Renal pelvis (tissue), 4 donors: ENCODE data around the gene PPIF. TPM values are rescaled to one million over a fixed set of nuclear protein-coding genes. Genes with fewer than 3 reads are reported as not detected.

Experiments
- DNase-seq: peaks from one replicate; pipeline ENCODE4 v3.0.0-alpha.2; 2013
- polyA plus RNA-seq, 3 donors: library from polyadenylated mRNA; unstranded; fragments of 120-200 nt; gene quantifications; one replicate each; pipeline ENCODE4 v1.2.1, GENCODE V29; 2013; ENCODE audit not compliant: insufficient read length in 3 of 3

PPIF gene
- polyA plus RNA-seq, 3 donors = 64.7 to 77.5 (median 73.4) TPM

DNA sequence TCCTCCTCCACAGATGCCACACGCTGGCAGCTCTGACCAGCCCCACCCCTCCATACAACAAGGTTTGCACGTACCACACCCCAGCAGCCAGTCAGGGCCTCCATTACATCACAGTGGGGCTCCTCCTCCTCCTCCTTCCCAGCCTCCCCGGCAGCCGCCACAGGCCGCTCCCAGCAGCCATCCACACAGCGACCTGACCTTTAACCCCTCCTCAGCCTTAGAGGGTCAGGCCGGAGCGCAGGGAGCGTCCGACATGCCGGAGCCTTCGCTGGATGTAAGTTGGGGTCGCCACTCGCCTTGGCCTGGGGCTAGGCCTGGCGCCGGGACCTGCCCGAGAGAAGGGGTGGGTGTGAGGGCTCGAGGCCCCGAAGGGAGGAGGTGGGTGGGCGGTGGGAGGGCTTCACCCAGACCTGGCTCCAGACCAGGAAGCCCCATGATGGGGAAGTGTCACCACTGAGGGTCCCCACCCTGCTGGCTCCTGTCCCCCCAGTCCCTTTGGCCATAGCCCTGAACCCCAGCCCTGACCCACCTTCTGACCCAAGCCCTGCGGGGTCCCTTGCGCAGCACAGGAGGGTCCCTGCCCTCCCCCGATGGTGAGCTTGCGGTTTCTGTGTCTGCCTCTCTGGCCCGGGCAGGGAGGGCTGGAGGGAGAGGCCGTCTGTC, 36.2 kb upstream of the PPIF start:
- no peak for DNase-seq

DNA sequence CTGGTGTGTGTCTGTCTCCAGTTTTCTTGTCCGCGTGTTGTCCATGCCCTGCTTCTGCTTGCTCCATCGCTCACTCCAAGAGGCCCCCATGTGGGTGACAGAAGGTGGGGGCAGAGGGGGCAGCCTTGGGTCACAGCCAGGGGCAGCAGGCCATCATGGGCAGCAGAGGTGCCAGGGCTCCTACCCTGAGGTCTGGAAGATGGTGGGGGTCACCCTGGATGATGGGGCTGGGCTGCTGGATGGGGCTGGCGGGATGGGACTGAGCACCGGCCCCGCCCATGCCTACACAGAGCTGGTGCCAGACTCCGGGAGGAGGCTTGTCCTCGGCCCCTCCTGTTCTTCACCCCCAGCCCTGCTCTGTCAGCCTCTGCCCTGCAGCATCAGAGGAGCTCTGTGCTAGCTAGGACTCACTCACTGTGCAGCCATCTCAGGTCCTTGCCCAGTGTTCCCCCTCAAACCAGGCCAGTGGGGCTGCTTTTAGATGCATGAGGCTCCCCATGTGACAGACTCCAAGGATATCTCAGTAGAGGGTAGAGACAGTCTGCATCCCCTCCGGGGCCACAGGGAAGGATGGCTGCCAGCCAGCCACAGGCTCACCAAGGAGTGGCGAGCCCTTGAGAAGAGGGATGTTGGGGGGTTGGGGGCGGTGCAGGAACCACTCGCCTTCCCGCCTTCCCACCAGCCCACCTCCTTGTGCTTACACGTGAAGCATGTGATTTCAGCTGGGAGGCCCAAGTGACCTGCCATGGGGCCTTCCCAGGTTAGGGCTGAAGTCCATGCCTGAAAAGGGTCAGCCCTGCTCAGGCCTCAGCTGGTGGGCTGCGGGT, 35.5 kb upstream of the PPIF start:
- DNase-seq = no peak

DNA sequence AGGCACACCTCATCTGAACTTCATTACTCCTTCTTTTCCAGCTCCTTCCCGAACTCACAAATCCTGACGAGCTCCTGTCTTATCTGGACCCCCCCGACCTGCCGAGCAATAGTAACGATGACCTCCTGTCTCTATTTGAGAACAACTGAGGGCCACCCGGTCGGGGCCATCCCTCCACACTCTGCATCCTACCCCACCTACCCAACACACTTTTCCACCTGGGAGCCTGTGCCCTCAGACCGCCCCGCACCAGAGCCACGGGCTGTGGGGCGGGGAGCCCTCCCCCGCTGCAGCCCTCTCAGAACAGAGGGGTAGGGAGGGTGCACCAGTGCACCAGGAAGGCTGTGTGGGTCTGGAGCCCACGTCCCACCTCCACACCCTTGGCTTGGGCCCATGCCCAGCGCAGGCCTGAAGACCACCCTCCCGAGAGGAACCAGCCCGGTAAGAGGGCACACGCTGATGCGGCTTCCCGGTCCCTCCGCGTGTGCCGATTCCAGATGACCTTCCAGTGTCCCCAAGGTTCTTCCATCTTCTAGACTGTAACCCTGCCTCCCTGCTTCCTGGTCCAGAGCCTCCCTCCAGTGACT, 34.6 kb upstream of the PPIF start:
- no peak for DNase-seq

DNA sequence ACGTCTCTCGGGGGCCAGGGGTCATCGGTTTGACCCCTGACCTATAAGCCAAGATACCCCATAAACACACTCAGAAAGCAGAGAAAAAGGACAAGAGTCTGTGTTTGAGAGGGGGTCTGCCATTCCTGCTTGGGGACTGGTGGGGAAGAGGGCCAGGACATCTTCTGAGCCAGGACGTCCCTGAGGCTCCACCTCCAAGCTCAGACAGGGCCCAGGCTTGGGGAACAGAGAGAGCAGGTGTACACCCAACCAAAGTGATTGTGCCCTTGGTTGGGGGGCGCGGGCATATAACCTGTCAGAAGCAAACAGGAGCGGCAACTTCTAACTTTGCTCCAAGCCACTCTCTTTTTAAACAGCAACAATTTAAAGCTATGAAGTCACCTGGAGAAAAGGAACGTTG, 33.9 kb upstream of the PPIF start:
- no peak for DNase-seq

DNA sequence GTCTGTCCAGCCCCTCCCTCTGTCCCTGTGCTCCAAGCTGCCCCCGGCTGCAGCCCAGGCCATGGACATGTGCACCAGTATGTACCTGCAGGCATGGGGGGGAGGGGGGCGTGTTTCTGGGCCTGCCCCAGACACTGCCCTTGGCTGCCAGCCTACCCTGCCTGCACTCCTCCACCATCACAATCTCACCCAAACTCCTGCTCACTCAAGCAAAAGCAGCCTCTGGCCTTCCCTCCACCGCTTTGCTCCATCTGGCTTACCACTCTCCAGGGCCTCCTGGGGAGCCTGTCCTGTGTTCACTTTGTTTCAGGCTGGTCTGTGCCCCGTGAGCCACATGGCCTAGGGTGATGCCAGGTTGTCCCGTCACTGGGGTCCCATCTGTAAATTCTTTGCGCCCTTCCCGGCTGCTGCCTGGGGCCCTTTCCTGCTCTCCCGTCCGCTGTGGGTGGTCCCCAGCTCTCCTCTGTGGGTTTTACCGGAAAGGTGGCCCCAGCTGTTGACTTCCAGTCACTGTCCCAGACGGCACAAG, 33.3 kb upstream of the PPIF start:
- DNase-seq = no peak

DNA sequence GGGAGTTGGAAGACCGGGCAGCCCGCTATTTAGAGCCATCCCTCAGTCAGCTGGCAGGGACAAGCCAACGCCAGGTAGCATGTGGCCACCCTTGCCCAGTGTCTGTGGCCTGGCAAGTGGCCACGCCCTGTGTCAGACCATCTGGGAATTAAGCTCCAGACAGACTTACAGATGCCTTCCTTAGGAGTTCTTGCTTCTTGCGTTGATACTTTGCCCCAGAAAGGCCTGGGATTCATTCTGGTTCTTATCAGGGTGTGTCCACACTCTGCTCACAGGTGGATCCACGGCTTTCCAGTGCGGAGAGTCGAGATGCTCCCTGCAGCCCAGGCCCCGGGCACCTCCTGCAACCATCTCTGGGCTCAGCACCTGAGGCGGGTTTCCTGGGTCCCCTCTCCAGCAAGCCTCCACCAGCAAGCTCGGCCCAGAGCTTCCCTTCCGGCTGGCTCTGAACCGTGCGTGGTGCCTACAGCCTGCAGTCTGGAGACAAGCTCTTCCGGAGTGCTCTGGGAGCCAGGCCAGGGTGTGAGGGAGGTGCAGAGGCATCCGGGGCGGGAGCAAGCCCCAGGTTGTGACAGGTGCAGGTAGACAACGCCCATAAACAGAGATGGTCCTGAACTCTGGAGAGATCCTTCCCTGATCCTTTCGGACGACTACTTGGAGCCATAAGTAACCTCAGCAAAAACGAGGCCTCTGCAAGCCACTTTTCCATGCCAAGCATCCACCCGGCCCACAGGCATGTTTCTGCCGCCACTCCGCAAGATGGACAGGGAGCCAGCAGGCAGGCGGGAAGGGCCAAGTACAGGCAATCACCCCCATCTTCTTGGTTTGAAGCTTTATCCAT, 32.3 kb upstream of the PPIF start:
- DNase-seq = no peak

DNA sequence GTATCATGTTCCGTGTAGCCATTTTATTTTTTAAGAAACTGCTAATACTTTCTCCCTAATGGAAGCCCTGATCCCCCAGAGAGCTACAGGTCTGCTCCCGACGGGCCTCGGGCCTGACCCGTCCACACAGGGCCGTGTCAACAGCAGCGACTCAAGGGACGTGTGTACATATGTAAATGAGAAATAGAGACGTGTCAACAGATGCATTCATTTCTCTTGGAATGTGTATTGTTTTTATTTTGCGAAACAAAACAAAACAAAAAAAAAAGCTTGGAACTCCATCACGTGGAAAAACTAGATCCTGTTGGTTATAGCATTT, 31.7 kb upstream of the PPIF start:
- DNase-seq = no peak

DNA sequence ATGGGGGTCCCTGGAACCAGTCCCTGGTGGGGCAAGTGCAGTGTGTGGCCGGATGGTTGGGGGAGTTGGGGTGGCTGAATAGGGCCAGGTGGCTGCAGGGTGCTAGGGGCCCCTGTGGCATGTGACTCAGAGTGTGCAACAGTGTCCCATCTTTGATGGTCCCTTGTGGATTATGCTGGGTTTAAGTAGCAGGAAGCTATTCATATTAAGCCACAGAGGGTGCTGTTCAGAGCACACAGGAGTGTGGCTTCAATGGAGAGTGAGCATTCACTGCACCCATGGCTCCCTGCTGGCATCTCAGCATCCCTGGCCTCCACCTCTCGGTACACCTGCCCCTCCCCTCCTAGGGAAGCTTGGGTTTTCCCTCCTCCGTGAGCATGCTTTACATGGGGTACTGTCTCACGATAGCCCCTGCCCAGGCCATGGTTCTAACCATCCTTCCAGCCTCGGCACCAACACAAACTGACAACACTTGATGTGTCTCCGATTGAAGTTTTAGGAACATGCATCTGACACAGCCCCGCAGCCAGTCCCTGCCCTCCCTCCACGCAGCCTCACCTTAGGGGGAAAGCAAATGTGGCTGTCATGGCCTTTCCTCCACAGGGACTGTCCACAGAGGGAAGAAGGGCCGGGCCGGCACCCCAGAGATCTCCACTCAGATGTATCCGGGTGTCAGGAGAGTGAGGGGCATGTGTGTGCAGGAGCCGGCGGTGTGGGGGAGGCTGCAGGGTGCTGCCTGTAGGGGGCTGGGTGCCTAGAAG, 30.4 kb upstream of the PPIF start:
- DNase-seq = no peak

DNA sequence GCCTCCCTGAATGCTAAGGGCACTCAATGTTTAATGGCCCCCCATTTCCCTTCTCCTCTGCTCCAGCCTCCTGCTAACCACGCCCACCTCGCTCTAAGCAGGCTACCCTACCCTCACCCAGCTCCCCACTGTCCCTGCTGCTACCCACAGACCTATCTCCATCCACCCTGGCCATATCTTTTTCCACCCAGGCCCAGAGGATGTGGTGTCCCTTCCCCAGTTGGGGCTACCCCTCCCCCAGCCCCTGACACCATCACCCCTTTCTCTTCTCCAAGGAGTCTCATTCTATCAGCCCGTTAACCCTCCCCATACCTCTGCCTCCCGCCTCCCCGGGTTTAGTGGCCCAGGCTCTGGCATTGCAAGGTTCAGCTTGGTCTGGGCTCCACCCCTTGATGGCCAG, 28.9 kb upstream of the PPIF start:
- no peak for DNase-seq

DNA sequence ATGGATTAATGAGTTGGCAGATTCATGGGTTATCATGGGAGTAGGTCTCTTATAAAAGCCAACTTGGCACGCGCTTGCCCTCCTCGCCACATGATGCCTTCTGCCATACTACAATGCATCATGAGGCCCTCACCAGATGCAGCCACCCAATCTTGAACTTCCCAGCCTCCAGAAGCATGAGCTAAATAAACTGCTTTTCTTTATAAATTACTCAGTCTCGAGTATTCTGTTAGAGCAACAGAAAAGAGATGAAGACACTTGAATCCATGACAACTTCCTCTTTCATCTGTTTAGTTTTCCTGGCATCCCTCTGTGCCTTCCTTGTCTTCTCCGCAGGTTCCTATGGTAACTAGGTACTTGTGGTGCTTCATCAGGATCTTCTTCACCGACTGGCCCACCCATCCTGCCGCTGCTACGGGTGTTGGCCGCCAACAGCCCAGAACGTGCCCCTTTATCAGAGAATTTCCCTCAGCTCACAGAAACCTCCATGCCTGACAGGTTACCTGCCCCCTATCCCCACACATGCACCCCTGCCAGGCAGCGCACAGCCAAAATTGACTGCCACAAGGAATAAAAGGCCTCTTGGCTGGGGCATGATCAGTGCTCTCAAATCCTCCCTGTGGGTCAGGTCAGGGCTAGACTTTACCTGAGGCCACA, 28.0 kb upstream of the PPIF start:
- no peak for DNase-seq

DNA sequence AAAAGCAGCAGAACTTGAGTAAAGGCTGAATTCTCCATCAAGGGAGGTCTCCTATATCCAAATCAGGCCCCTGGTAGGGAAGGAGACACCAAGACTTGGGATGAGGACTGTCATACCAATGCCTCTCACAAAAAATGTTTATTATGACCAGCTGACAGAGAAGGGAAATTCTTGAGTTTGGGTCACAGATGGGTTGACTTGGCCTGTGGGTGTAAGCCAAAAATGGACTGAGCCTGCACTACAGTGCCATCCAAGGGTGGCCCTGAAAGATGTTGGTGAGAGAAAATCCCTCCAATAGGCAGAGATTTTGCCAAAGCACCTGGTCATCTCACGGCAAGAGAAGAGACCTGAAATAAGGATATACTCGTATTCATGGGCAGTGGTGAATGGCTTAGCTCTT, 27.0 kb upstream of the PPIF start:
- no peak for DNase-seq

DNA sequence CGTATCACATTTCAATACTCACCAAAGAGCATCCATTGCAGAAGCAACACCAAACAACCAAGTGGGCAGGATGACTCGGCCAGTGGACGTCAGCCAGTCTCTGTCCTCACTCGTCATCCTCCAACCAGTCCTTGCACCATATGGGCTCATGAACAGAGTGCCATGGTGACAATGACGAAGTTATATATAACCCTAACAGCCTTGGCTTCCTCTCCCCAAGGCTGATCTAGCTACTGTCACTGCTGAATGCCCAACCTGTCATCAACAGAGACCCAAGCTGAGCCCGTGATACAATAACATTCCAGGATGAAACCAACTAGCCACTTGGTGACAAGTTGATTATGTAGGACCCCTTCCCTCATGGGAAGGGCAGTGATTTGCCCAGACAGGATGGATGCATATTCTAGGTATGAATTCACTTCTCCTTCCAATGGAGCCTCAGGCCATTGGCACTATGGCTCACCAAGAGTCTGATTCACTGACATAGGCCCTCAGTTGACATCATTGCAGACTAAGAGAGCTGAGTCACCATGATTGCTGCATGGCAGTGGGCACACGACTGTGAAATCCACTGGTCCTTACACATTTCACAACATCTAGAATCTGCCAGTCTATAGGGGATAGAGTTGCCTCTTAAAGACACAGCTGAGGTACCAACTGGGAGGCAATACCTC, 26.3 kb upstream of the PPIF start:
- DNase-seq = no peak

DNA sequence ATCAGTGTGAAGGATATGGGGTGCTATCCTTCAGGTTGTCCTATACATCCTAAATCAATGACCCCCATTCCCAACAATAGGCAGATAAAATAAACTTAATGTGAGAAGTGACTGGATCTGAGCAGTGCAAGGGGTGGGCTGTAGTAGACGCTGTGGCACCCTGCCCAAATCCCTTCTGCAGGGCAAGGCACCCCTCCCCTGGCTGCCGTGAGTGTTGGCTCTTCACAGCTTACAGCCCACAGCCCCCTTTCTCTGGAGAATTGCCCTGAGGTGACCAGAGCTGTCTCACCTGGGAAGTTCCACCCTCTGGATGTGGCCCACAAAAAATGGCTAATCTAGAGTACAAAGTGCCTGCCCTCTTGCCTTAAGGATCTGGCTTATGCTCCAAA, 25.8 kb upstream of the PPIF start:
- DNase-seq = no peak

DNA sequence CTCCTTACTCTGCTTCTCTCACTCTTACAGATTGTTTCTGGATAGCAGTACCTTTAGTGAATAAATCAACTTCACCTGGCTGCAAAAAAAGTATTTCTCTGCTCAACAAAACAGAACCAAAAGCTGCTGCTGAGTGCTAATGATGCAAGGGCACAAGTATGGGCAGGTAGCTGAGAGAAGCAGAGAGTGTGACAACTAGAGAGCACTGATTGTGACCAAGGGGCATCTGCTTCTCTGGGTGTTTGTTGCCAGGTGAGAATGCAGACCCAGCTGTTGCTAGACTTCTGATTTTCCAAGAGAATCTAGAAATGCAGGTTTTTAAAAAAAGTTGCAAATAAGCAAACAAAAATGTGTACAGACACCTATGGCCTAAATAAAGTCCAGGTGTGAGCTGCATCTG, 25.3 kb upstream of the PPIF start:
- DNase-seq = no peak

DNA sequence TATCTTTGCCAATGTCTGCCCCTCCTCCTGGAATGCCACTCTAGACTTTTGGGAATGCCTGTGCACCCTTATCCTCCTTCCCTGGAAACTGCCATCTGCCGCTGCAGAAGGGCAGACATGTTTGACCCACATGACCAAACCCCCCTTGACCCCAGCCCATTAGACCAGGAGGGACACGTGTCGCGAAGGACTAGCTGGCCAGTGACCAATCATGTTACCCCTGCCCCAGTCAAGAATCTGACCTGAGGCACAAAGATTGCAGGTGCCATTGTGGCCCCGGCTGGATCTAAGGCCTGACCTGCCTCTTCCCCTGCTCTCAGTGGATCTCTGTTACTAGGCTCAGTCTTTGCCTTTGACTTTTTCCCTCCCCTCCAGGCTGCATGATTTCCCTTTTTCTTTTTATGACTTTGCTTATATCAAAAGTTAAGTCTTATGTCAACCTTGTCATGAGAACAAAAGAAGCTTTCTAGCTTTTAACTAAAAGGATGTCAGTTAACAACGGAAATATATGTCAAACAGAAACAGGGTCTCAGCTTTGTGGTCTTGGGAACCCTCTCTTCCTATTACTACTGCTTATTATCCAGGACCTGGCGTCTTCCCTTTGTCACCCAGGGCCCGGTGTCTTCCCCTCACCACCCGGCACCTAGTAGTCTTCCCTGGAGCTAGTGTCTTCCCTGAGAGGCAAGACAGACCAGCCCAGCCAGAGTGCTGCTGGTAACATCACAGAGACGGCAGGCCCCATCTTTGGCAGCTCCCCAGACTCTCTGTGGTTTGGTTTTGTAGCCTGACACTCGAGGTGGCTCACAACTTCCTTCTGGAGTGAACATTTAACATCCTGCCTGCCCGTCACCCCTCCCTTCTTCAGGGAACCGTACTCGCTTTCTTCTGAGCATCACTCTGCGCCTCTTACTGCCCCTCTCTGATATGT, 24.4 kb upstream of the PPIF start:
- no peak for DNase-seq

DNA sequence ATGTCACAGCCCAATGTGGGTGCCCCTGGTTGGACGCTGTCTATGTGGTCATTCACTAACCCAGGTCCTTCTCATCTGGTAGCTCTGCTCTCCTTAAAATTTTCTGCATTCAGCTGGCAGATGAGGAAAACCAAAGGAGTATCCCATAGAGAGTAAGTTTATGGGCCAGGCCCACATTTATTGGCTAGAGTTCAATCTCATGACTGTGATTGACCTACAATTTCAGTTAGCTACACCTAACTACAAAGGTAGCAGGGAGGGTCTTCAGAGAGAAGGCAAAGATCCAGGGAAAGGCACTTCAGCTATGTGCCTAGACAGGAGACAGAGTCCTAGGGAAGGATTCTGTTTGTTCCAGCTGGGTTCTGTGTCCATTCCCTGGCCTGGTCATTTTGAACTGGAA, 23.7 kb upstream of the PPIF start:
- no peak for DNase-seq

DNA sequence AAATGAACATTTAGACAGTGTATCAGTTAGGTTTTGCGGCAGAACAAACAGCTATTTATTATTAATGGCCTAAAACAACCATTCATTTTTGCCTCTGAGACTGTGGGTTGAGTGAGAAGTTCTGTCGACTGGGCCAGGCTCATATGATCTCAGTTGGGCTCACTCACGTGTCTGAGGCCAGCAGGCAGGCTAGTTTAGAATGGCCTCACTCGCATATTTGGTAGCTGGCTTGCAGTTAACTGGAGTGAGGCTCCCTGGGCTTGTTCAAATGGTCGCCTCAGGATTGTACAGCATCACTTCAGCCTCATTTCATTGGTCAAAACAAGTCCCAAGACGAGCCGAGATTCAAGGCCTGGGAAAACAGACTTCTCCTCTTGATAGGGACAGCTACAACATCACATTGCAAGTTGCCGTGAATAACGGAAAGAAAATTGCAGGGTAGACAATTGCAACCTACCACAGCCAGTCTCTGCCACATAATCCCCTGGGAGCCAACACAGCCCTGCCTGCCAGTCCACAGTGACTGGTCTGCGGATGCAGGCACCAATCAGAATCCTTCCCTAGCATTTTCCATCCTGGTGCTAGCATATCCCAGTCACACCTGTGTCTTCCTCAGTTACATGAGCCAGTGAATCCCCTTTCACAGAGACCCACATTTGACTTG, 23.1 kb upstream of the PPIF start:
- no peak for DNase-seq

DNA sequence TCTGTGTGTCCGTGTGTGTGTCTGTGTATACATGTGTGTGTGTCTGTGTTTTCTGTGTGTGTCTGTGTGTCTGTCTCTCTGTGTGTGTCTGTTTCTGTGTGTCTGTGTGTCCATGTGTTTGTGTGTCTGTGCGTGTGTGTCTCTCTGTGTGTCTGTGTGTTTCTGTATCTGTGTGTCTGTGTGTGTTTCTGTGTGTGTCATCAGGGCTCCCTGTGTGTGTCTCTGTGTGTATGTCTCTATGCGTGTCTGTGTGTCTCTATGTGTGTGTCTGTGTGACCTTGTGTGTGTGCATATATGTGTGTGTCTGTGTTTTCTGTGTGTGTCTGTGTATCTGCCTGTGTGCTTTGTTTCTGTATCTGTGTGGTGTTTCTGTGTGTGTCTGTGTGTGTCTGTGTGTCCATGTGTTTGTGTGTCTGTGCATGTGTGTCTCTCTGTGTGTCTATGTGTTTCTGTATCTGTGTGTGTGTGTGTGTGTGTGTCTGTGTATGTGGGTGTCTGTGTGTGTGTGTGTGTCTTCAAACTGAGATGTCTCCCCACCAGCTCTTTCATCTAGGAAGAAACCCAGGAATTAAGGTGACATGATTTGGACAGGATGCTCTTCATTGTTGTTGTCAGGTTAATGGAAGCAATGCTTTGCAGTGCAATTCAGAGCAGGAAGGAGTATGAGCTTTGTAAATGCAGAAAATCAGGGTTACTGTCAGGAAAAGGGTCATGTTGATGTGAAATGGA, 20.7 kb upstream of the PPIF start:
- no peak for DNase-seq
